H1 (cell line): ENCODE data around the gene OR2C1. TPM values are rescaled to one million over a fixed set of nuclear protein-coding genes. Genes with fewer than 3 reads are reported as not detected.

ENCODE experiments used
- NRF1 ChIP-seq: IDR thresholded peaks from 2 replicates; pipeline ENCODE4 v1.6.1; 2011; ENCODE audit warnings: mild to moderate bottlenecking, low read depth, low read length, improper control_type of control experiment
- SAP30 ChIP-seq: fragments of 300-600 bp; sonication (generic); IDR thresholded peaks from 2 replicates; pipeline ENCODE4 v1.7.1; 2012; ENCODE audit warnings: low read length, moderate library complexity, mild to moderate bottlenecking, inconsistent platforms; ENCODE audit not compliant: insufficient read depth, insufficient replicate concordance
- polyA plus RNA-seq, 7 experiments: library from polyadenylated mRNA; depleted of rRNA in 3 of 7; stranded (reverse) in 5 of 7; unstranded in 2 of 7; fragments of >200 nt in 5 of 7; fragments of 200-250 nt in 2 of 7; gene quantifications; 1 replicate in 5 of 7; 2 replicates in 1 of 7; 4 replicates in 1 of 7; pipeline versions ENCODE4 v1.2.1 to v1.2.3, GENCODE V29; 2011 to 2013; ENCODE audit warnings: missing spikeins in 2 of 7, mixed read lengths in 2 of 7
- total RNA-seq: library from RNA; stranded (reverse); fragmentation: NEBNext Ultra II Directional; extraction: Animal tissue kit (Norgen Biotek cat#: 25700); gene quantifications from 2 replicates; pipeline ENCODE4 v1.2.1, GENCODE V29; 2021

Gene OR2C1
- total and polyA plus RNA-seq, 2 of the 8 experiments (the other 6 are each of a cell fraction or from before 2014, with no cell fraction given), result not detected

- TF ChIP-seq SAP30 (no peak), NRF1 (no peak)
Observed at GRCh38 chr16:3363793-3364192, 8.1 kb downstream of the OR2C1 start (continued).
